ENCODE results near the gene SLC22A8. TPM values are rescaled to one million over a fixed set of nuclear protein-coding genes. Genes with fewer than 3 reads are reported as not detected.

SLC22A8 gene
- total RNA-seq, 1 donor from 2014 or later, result not detected

GRCh38 chr11:63014408-63015055 is 1.1 kb downstream of the SLC22A8 start:
- no peak for TF ChIP-seq CTCF (IDR thresholded peaks at IDR 0.05)
- H3K9me3 Mint-ChIP-seq (ENCODE audit: low read depth), result no peaks in the 10 kb centered on the region
- H3K4me1 Mint-ChIP-seq (ENCODE audit: low read depth), result peaks cover 17% of the 10 kb centered on the region
- no peak for DNase-seq (ENCODE audit: low spot score)
- H3K36me3 Mint-ChIP-seq (ENCODE audit: low read depth), result no peaks in the 10 kb centered on the region
- no peak overlapping the region for H3K4me3 Mint-ChIP-seq (ENCODE audit: unreplicated experiment)
- H3K27ac Mint-ChIP-seq (ENCODE audit: unreplicated experiment), result no peak overlapping the region
- H3K27me3 Mint-ChIP-seq (ENCODE audit: low read depth), result peaks cover 39% of the 10 kb centered on the region

DNA sequence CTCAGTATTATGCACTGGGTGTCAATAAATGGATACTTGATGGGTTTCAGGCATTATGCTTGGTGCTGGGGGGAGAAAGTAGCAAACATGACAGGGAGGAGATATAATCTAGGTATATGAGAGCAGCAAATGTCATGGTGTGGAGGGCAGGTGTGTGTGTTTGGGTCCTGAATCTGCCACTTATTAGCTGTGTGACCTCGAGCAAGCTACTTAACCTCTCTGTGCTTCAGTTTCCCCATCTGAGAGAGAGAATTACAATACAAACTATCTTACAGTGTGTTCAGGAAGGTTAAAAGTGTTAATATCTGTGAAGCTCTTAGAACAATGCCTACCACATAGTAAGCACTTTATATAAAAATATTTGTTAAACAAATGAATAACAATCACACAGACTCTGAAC is 2.8 kb downstream of the SLC22A8 start:
- Mint-ChIP-seq H3K36me3 (ENCODE audit: low read depth) (no peaks in the 10 kb centered on the region), H3K27me3 (ENCODE audit: low read depth) (peaks cover 40% of the 10 kb centered on the region), H3K27ac (ENCODE audit: unreplicated experiment) (no peak overlapping the region), H3K9me3 (ENCODE audit: low read depth) (no peaks in the 10 kb centered on the region), H3K4me1 (ENCODE audit: low read depth) (peaks cover 7% of the 10 kb centered on the region), H3K4me3 (ENCODE audit: unreplicated experiment) (no peak overlapping the region)
- no peak for DNase-seq (ENCODE audit: low spot score)
- TF ChIP-seq CTCF (IDR thresholded peaks at IDR 0.05), result no peak

GRCh38 chr11:63012430-63012829 is 3.2 kb downstream of the SLC22A8 start:
- Mint-ChIP-seq H3K27ac (ENCODE audit: unreplicated experiment) (no peak overlapping the region), H3K4me3 (ENCODE audit: unreplicated experiment) (no peak overlapping the region), H3K36me3 (ENCODE audit: low read depth) (no peaks in the 10 kb centered on the region), H3K4me1 (ENCODE audit: low read depth) (peaks cover 3% of the 10 kb centered on the region), H3K27me3 (ENCODE audit: low read depth) (peaks cover 41% of the 10 kb centered on the region), H3K9me3 (ENCODE audit: low read depth) (no peaks in the 10 kb centered on the region)
- no peak for DNase-seq (ENCODE audit: low spot score)
- TF ChIP-seq CTCF (IDR thresholded peaks at IDR 0.05), result no peak

- Mint-ChIP-seq H3K27me3 (ENCODE audit: low read depth) (peaks cover 44% of the 10 kb centered on the region), H3K36me3 (ENCODE audit: low read depth) (no peaks in the 10 kb centered on the region), H3K4me3 (ENCODE audit: unreplicated experiment) (no peak overlapping the region), H3K27ac (ENCODE audit: unreplicated experiment) (no peak overlapping the region), H3K4me1 (ENCODE audit: low read depth) (no peaks in the 10 kb centered on the region), H3K9me3 (ENCODE audit: low read depth) (no peaks in the 10 kb centered on the region)
- no peak for DNase-seq (ENCODE audit: low spot score)
- TF ChIP-seq CTCF (IDR thresholded peaks at IDR 0.05), result no peak
These were observed 4.7 kb downstream of the SLC22A8 start for GRCh38 chr11:63010934-63011439.

DNA sequence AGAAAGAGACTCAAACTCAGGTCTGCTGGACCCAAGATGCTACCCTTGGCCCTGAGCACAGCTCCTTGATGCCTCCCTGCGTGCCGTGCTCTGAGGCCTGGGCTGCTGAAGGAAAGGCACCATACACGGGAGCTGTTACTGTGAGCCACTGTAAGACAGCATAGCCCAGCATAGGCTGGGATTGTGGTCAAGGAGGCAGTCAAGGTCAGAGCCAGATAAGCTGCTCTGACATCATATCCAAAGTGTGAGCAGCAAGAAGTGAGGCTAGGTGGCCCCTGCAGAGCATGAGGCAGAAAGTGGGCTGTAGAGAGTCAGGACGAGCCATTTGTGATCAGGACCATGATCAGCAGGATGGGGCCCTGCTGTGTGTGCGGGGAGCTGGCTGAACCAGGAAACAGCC is 7.7 kb downstream of the SLC22A8 start:
- TF ChIP-seq CTCF (IDR thresholded peaks at IDR 0.05), result no peak
- Mint-ChIP-seq H3K9me3 (ENCODE audit: low read depth) (no peaks in the 10 kb centered on the region), H3K4me1 (ENCODE audit: low read depth) (no peaks in the 10 kb centered on the region), H3K27me3 (ENCODE audit: low read depth) (peaks cover 56% of the 10 kb centered on the region), H3K36me3 (ENCODE audit: low read depth) (peaks cover 3% of the 10 kb centered on the region), H3K27ac (ENCODE audit: unreplicated experiment) (no peak overlapping the region), H3K4me3 (ENCODE audit: unreplicated experiment) (no peak overlapping the region)
- DNase-seq (ENCODE audit: low spot score), result no peak

Measured in chondrocyte (in vitro differentiated cells).